ENCODE measurements around the gene CFAP74.

The CFAP74 gene, protein sequence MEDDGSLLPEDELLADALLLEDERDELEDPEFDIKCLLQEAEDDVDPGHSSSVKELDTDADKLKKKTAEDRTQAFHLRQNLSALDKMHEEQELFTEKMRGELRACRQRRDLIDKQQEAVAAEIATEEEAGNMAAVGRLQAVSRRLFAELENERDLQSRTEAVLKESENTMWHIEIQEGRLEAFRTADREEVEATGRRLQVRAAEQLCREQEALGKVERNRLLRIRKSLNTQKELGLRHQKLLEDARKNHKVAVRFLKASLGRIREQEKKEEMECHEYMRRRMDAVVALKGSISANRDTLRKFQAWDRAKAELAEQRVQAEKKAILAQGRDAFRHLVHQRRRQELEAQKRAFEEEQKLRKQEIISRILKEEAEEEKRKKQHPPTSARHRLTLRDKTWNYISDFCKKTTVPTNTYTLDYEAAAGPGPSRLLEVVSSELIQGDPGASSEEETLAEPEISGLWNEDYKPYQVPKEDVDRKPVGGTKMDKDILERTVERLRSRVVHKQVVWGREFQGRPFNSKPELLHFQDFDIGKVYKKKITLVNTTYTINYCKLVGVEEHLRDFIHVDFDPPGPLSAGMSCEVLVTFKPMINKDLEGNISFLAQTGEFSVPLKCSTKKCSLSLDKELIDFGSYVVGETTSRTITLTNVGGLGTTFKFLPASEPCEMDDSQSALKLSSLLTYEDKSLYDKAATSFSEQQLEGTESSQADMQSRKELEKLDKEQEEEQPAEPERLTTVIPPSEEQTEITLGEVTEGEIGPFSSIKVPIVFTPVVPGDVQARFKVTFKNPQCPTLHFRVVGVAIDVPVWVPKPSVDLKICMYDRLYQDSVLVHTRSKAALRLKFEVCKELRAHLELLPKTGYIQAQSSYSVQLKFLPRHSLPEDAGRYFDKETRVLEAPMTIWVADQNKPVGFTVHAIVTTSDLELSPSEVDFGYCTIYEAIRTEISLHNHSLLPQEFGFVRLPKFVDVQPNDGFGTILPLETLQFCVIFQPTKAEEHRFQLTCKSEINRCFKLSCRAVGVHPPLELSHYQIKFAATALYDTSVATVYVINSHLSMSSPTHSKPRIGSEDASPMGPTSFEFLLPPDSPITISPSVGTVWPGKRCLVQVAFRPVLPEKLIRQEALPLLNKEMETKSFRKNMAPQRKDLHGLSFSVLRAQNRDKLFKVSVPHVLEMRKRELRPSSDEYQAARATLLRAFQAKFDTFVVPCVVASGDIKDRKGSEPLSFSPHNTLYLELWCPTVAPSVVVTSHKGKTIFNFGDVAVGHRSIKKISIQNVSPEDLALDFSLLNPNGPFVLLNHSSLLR (N-terminal part only)

DNA sequence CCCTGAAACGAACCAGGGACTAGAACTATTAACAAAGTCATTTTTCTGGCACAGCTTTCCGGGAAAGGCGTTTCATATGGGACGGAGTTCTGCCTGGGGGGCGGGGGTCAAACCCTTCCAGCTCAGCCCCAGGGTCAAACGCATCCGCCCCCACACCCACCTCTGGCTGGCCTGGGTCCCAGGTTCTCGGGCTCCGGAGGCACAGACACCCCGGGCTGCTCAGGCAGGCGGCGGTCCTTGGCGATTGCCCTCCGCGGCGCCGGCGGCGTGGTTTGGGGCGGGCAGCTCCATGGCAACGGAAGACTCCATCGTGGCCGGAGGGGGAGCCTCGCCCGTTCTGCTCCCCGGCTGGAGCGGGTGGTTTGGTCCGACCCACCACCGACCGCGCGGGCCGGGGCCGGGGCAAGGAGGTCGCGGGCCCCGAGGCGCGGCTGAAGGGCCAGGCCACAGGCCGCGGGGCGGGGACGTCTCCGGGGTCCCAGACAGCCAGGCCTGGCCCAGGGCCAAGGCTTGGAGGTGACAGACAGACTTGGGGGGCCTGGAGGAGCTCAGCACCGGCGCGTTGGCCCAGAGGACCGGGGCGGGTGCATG lies at the start of gene CFAP74:
TSS of gene CFAP74 (minus strand) at position 246 of the 591 bp plus-strand sequence. CDS start 12,830 bp downstream, outside the sequence.
- DNase-seq (ENCODE audit: low spot score), result no peak

DNA sequence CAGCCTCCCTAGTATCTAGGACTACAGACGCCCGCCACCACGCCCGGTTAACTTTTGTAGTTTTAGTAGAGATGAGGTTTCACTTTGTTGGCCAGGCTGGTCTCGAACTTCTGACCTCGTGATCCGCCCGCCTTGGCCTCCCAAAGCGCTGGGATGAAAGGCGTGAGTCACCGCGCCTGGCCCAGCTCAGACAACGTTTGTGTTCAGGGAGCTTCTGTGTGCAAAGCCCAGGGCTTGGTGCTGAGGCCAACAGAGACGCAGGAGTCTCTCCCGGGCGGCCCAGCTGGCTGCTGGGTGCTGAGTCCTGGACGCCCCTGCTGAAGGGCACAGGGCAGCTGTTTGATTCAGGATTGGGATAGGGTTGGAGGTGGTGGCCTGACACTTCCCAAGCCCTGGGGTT lies 49.6 kb upstream of the CFAP74 start:
- DNase-seq (ENCODE audit: low spot score), result no peak

DNA sequence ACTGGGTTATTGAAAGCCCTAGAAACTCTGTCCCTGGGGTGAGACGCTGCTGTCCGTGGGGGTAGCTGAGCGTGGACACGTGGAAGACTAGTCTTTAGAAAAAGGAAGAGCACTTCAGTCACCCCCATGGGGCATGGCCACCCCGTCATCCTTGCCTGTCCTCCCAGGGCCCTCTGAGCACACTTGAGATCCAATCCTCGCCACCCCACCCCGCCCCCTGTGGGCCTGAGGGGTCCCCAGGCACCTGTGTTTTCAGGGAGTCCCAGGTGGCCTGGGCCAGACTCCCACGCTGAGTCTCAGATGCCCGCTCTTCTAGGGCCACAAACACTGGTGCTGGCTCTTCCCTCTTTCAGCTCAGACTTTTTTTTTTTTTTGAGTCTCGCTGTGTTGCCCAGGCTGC lies 49.2 kb upstream of the CFAP74 start:
- DNase-seq (ENCODE audit: low spot score), result no peak

DNA sequence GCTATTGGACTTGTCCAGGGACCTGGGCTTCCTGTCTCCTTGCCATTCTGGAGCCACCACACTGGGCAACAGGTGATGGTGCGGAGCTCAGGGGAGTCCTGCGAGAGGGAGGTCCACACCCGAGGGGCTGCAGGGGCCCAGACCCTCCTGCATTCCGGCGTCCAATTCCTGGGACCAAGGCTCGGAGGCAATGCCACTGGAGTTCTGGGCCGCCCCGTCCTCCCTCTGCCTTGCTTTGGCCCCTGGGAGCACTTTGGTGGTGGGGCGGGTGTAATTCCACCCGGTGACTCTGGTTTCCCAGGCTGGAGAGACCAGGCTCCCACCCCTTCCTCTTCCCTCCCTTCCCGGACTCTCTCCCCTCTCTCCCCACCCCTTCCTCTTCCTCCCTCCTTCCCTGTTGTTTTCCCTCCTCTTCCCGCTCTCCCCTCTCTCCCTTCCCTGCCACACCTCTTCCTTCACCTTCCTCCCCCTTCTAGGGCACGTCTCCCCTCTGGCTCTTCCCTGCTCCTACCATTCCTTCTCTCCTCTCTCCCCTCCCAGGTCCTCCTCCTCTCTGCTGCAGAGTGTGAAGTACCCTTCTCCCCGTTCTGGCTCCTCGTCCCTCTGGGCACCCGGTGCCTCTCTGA lies 48.6 kb upstream of the CFAP74 start:
- no peak for DNase-seq (ENCODE audit: low spot score)

DNA sequence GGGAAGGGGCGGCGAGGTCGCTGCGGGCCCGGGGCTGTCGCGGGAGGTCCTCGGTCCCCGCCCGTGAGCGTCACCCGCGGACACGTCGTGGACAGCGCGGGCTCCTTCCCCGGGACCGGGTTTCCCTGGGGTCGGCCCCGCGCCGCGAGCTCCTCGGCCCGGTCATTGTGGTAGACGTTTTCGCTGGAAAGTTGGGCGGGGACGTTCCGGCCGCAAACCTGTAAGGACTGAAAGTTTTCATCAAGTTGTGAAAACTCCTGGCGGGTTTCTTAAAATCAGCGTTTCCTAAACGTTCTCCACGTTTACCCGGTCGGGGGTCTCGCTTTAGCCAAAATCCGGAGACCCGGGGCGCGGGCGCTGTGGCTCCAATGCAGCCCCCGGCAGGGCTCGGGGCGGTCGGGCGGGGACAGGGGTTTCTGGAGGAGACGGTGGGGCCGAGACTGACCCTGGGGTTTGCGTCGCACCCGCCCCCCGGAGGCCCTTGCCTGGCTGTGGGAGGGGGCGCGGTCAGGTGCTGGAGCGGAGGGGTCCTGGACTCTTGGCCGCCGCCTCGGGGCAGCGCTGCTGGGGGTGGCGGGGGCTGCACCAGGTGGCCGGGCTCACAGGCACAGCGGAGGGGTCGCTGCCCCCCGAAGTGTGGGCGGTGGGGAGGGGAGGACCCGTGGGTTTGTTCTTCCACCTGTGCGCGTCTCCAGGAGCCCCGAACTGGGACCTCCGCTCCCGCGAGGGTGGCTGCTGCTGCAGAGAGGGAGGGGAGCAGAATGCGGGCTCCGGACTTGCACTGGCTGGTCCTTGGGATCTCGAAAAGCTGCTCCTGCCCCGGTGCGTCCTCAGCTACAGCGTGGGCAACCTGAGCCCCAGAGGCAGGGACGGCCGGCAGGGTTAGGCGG lies 47.5 kb upstream of the CFAP74 start:
- no peak for DNase-seq (ENCODE audit: low spot score)

DNA sequence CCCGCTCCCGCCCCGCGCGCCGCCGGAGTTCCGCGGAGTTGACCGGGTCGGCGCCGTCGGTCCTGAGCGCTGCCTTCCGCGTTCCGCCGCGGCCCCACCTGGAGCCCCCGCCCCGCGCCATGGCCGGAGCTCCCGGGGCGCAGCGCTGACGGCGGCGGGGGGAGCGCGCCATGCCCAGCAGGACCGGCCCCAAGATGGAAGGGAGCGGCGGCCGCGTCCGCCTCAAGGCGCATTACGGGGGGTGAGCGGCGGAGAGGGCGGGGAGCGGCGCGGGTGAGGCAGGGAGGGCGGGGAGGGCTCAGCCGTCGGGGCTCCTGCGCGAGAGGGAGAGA lies 46.8 kb upstream of the CFAP74 start:
- DNase-seq (ENCODE audit: low spot score), result no peak

DNA sequence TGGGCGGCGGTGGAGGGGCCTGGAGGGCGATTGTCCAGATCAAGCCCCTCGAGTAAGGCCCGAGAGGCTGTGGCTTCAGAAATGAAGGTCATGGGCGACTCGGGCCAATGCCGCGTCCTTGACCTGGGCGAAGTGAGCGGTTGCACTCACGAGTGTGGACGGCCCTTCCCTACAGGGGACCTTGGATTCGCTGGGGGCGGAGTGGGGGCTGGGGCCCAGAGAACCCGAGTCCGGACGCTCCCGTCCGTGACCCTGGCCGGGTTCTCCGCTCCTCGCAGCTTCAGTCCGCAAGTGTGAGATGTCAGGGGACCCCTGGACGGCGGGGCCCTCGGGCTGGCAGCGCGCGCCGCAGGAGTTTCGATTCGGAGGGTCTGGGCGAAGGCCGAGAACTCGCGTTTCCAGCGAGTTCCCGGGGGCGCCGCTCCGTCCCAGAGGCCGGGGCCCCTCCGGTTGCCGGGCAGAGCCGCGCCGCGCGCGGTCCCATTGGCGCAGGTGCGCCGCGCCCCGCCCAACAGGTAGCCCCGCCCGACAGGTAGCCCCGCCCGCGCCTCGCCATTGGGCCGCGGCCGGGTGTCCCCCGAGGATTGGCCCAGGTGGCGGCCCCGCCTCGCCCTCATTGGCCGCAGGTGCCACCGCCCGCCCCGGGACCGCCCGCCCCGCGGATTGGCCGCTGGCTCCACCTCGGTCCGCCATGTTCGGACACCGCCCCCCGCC lies 46.3 kb upstream of the CFAP74 start, which contains the start of gene PRKCZ:
TSS of gene PRKCZ (plus strand) at position 694 of the 714 bp plus-strand sequence. CDS start 220 bp downstream, outside the sequence.
- DNase-seq (ENCODE audit: low spot score), result no peak

DNA sequence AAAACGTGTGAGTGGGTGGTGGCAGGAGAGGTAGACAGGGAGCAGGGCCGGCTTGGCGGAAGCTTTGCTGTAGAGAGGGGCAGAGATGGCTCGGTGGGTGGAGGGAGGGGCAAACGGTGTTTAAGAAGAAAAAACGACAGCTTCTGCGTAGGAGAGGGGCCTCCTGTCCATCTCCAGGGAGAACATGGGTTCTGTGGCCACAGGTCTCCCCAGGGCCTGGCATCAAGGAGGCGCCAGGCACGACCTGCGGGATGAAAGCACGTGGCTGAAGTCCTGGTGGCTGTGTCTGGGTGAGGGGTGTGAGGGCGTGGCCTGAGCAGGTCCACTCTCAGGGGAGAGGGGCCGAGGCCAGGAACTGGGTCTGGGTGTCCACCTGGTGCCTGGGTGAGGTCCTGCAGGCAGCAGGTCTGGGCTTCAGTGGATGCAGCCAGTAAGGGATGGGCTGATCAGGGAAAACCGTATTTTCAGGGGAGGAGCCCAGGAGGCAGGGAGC lies 45.7 kb upstream of the CFAP74 start:
- DNase-seq (ENCODE audit: low spot score), result no peak

DNA sequence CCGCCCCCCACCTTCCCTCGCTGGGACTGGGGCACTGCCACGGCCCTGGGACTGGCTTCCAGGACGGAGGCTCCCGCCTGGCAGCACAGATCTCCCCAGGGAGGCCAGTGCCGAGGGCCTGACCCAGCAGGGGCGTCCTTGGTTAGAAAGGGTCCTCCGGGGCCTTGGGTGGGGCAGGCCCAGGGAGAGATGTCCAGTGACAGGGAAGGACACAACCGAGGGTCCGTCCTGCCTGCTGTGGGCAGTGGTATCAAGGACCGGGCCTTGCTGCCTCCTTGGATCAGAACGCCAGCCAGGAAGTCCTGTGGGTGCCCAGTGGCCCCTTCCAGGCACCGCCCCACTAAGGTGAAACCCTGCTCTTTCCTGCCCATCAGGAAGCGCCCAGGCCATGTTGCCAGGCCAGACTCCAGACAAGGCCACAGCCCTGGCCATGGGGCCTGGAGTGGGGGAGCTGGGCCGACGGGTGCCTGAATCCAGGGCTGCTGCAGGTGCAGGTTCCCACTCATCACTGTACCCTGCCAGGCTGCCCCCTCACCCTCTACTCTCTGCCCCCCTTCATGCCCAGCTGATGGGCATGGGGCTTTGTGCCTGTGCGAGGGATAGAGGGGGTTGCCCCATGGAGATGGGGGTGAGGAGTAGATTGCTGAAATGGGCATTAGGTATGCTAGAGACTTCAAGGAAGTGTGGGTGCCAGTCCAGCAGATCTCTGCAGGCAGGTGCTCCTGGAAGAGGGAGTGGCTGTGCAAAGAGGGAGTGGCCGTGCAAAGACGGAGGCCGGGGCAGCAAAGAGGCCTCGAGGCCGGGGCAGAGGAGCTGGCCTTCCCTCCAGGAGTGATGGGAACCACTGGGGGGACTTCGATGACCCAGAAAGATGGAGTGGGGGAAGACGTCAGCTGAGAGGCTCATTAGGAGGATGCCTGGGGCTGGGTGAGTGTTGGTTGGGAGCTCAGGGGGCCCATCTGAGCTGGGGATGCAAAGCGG lies 44.5 kb upstream of the CFAP74 start:
- DNase-seq (ENCODE audit: low spot score), result no peak

DNA sequence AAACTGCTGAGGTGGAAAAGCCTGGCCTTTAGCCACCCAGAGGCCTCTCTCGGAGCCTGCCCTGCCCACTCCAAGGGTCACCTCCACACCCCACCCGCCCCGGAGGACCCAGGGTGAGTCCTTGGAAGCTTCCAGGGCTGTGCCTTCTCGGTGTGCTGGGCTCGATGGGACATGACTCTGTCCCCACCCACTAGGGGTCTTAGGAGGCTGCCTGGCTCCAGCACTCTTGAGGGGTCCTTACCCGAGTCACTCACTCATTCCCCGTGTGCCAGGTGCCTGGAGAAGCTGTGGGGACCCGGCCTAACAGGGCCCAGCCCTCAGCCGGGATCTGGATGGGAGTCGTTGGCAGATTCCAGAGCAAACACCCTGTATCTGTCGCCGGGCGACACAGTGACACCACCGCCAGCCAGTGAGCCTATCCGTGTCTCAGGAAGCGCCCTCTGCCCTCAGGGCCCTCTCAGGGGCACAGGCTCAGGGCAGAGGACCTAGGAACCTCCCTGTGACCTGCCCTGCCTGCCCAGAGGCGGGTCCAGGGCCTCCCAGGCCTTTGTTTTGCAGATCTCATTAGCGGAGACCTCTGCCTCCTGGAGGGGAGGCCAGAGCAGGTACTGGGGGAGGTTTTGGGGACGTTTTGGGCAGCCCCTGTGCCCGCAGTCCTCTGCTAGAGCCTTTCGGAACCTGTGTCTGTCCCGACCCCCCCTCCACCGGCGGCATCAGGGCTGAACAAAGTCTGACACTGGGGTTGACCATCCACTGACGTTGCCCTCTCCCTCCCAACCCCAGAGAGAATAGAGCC lies 43.6 kb upstream of the CFAP74 start:
- no peak for DNase-seq (ENCODE audit: low spot score)

DNA sequence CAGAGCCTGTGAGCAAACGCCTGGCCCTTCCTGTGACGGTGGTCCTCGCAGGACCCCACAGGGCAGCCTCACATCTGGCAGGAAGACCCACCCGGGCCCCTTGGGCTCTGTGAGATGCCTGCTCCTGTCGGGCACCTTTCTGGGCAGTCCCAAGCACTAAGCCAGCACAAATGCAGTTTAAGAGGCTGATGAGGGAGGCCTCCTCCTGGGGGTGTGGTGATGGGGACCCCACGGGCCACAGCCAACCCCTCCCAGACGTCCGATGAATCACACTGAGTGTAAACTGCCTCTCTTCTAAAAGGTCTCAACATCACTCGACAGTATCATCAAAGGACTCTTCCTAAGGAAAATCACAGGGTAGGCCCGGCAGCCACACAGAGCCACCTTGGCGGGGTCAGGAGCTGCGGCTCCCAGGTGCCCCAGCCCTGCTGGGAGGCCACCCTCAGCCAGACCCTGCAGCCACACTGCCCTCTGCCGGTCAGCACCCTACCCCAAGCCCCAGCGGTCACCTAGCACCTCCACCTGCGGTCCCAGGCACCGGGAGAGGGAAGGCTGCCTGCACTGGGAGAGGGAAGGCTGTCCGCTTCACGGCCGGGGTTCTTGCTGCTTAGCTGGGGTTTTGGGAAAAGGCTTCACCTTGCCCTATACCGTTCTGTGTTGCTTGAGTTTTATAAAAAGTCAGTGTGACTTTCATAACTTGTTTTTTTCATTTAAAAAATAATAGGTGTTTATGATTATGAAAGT lies 42.8 kb upstream of the CFAP74 start:
- DNase-seq (ENCODE audit: low spot score), result no peak

DNA sequence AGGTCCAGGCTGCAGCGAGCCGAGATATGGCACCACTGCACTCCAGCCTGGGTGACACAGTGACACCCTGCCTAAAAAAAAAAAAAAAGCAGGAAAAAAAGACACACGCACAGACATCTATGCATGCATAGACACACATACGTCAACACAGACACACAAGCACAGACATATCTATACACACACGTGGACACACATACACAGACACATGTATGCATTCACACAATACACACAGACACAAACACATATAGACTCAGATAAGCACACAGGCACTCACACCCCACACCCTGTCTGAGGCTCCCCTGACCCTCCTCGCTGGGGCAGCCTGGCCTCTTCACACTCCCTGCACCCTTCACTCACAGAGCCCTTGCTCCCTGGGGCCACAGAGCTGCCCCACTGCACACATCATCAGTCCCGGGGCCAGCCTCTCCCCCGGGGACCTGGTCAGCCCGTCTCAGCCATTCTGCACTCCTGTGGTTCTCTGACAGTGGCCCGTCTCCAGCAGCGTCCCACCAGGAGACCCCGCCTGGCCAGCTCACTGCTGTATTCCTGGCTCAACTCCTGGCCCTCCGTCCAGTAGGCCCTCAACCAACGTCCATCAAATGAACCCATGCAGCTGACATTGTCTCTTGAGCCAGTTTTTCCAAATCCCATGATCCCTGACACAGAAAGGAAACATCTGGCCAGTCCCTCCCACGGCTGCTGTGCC lies 42.0 kb upstream of the CFAP74 start:
- no peak for DNase-seq (ENCODE audit: low spot score)

DNA sequence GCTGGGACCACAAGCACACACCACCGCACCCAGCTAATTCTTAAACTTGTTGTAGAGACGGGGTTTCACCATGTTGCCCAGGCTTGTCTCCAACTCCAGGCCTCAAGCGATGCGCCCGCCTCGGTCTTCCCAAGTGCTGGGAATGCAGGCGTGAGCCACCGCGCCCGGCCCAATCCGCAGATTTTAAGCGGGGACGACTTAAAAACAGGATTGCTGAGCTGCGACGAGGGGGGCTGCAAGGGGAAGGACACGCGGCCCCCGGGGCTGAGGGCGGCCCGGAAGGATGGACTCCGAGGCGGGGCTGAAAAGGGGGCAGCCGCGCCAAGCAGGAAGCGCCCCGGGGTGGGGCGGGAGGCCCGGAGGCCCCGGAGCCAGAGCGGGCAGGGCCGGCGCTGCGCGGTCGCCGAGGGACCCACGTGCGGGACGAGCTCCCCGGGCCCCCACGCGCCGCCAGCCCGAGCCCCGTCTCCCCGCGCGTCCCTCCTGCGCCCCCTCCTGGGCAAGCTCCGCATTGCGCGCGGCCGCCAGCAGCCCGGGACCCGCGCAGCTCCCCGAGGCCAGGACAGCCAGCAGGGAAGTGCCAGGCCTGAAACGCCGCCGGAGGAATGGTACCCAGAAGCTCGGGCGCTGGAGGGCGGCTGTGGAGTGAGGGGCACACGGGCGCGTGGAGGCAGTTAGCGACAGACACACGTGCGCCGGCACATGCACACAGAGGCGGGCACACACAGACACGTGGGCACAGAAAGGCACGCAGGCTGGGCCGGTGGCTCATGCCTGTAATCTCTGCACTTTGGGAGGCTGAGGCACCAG lies 41.1 kb upstream of the CFAP74 start:
- peak; percentile 90 for DNase-seq (ENCODE audit: low spot score)

DNA sequence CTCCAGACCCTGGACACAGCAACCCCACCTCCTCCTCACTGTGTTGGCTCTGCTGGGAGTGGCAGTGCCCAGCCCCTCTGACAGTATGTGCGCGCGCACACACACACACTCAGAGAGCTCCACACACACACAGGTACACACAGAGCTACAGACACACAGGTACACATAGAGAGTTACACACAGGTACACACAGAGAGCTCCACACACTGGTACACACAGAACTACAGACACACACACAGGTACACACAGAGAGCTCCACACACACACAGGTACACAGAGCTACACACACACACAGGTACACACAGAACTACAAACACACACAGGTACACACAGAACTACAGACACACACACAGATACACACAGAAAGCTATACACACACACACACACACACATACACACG lies 40.3 kb upstream of the CFAP74 start:
- no peak for DNase-seq (ENCODE audit: low spot score)

Measured in left forelimb (tissue), 1 donor.